Mesenchymal stem cell (in vitro differentiated cells and primary cell): Measurements from ENCODE around the gene NOP9.
A peak's percentile ranks its signal among the peaks of the same experiment; 100 is the strongest.

ENCODE experiments used
- DNase-seq: peaks from one replicate; pipeline ENCODE4 v3.0.0-alpha.2; 2013
- H2AFZ ChIP-seq: one replicate; pipeline ENCODE4 v1.6.1; 2013; ENCODE audit warnings: low read depth, mild to moderate bottlenecking, control low read depth, inconsistent platforms, low read length, moderate library complexity
- H2AK5ac ChIP-seq: 2 replicates; pipeline ENCODE4 v1.6.1; 2013; ENCODE audit warnings: low read length, moderate library complexity, mild to moderate bottlenecking, inconsistent platforms; ENCODE audit not compliant: severe bottlenecking
- H2BK120ac ChIP-seq: one replicate; pipeline ENCODE4 v1.6.1; 2013; ENCODE audit warnings: low read depth, mild to moderate bottlenecking, inconsistent platforms, low read length, moderate library complexity
- H2BK12ac ChIP-seq, 2 experiments: one replicate each; pipeline ENCODE4 v1.6.1; 2013; ENCODE audit warnings: inconsistent platforms in 2 of 2, low read length in 2 of 2, mild to moderate bottlenecking in 2 of 2, moderate library complexity in 2 of 2, control low read depth in 1 of 2
- H2BK15ac ChIP-seq: one replicate; pipeline ENCODE4 v1.6.1; 2013; ENCODE audit warnings: mild to moderate bottlenecking, low read depth, inconsistent platforms; ENCODE audit not compliant: poor library complexity, severe bottlenecking
- H2BK5ac ChIP-seq: 2 replicates; pipeline ENCODE4 v1.6.1; 2013; ENCODE audit warnings: low read depth, mild to moderate bottlenecking, low read length, control low read depth, inconsistent platforms; ENCODE audit not compliant: poor library complexity, severe bottlenecking
- H3K14ac ChIP-seq, 2 experiments: one replicate each; pipeline ENCODE4 v1.6.1; 2013; ENCODE audit warnings: inconsistent platforms in 2 of 2, low read length in 2 of 2, control low read depth in 1 of 2, mild to moderate bottlenecking in 1 of 2, moderate library complexity in 1 of 2
- H3K18ac ChIP-seq, 2 experiments: one replicate each; pipeline ENCODE4 v1.6.1; 2013; ENCODE audit warnings: inconsistent platforms in 2 of 2, low read length in 2 of 2, control low read depth in 1 of 2, low read depth in 1 of 2, mild to moderate bottlenecking in 1 of 2
- H3K23ac ChIP-seq, 2 experiments: one replicate each; pipeline ENCODE4 v1.6.1; 2013; ENCODE audit warnings: inconsistent platforms in 2 of 2, low read length in 2 of 2, mild to moderate bottlenecking in 2 of 2, moderate library complexity in 2 of 2, control low read depth in 1 of 2
- H3K27ac ChIP-seq: 2 replicates; pipeline ENCODE4 v1.5.1; 2013; ENCODE audit warnings: mild to moderate bottlenecking, moderate library complexity, low read length, control low read depth, inconsistent platforms; ENCODE audit not compliant: poor library complexity, severe bottlenecking
- H3K27me3 ChIP-seq, 2 experiments: 2 replicates each; pipeline versions ENCODE4 v1.6.1 to v1.7.0; 2013; ENCODE audit warnings: low read length in 2 of 2, mild to moderate bottlenecking in 2 of 2, moderate library complexity in 2 of 2, control low read depth in 1 of 2, inconsistent platforms in 1 of 2; ENCODE audit not compliant: control insufficient read depth in 1 of 2, insufficient read depth in 1 of 2
- H3K36me3 ChIP-seq, 2 experiments: 2 replicates each; pipeline versions ENCODE4 v1.6.1 to v1.7.0; 2013; ENCODE audit warnings: low read length in 2 of 2, control low read depth in 1 of 2, inconsistent platforms in 1 of 2, low read depth in 1 of 2, mild to moderate bottlenecking in 1 of 2; ENCODE audit not compliant: insufficient read depth in 2 of 2, control insufficient read depth in 1 of 2
- H3K4ac ChIP-seq, 2 experiments: one replicate each; pipeline ENCODE4 v1.6.1; 2013; ENCODE audit warnings: inconsistent platforms in 2 of 2, low read length in 2 of 2, mild to moderate bottlenecking in 2 of 2, moderate library complexity in 2 of 2, control low read depth in 1 of 2, low read depth in 1 of 2
- H3K4me1 ChIP-seq: 2 replicates; pipeline ENCODE4 v1.6.1; 2013; ENCODE audit warnings: low read depth, low read length, control low read depth; ENCODE audit not compliant: control insufficient read depth, insufficient read depth
- H3K4me2 ChIP-seq: 2 replicates; pipeline ENCODE4 v1.6.1; 2013; ENCODE audit warnings: low read length, mild to moderate bottlenecking, inconsistent platforms; ENCODE audit not compliant: poor library complexity, severe bottlenecking
- H3K4me3 ChIP-seq, 2 experiments: 2 replicates each; pipeline versions ENCODE4 v1.5.1 to v1.7.0; 2013; ENCODE audit warnings: low read length in 2 of 2, mild to moderate bottlenecking in 2 of 2, control low read depth in 1 of 2, low read depth in 1 of 2; ENCODE audit not compliant: insufficient read depth in 1 of 2
- H3K79me1 ChIP-seq: replicated peaks from 2 replicates; pipeline ENCODE4 v1.6.1; 2013; ENCODE audit warnings: mild to moderate bottlenecking, control low read depth, low read length, inconsistent platforms; ENCODE audit not compliant: poor library complexity, severe bottlenecking
- H3K9ac ChIP-seq: 2 replicates; pipeline ENCODE4 v1.7.0; 2013; ENCODE audit warnings: mild to moderate bottlenecking, low read length, moderate library complexity
- H3K9me3 ChIP-seq: 2 replicates; pipeline ENCODE4 v1.7.0; 2013; ENCODE audit warnings: mild to moderate bottlenecking, low read length; ENCODE audit not compliant: control insufficient read depth
- H4K8ac ChIP-seq: one replicate; pipeline ENCODE4 v1.6.1; 2013; ENCODE audit warnings: inconsistent platforms, mild to moderate bottlenecking, low read length, moderate library complexity
- H4K91ac ChIP-seq: one replicate; pipeline ENCODE4 v1.6.1; 2013; ENCODE audit warnings: mild to moderate bottlenecking, low read length, inconsistent platforms
- WGBS: methylation state at CpG from one replicate; pipeline ENCODE4 v1.1.7; 2013; ENCODE audit warnings: mixed read lengths; 5-methylcytosine and 5-hydroxymethylcytosine counted together

NOP9 gene

GRCh38 chr14:24269910-24270536 lies 29.6 kb upstream of the NOP9 start:
- H3K9ac ChIP-seq, result no peak overlapping the region
- no peak overlapping the region for H3K4me3 ChIP-seq
- peak overlapping the region; percentile 38 for H4K8ac ChIP-seq
- no peak overlapping the region for H2BK120ac ChIP-seq
- DNase-seq, result no peak
- H2BK12ac ChIP-seq, result peak overlapping the region in 1 of 2 experiments; percentile 27
- H3K23ac ChIP-seq, result no peak overlapping the region
- no peak overlapping the region for H3K18ac ChIP-seq
- no peak overlapping the region for H2AK5ac ChIP-seq
- H2BK15ac ChIP-seq, result no peak overlapping the region
- no peak overlapping the region for H2BK5ac ChIP-seq
- no peak overlapping the region for H3K14ac ChIP-seq
- H2AFZ ChIP-seq, result no peak overlapping the region
- H3K36me3 ChIP-seq, result peaks cover 51 to 54% of the 10 kb centered on the region in 2 experiments
- no peaks in the 10 kb centered on the region for H3K9me3 ChIP-seq
- no peak overlapping the region for H4K91ac ChIP-seq
- no peaks in the 10 kb centered on the region for H3K27me3 ChIP-seq
- H3K27ac ChIP-seq, result no peak overlapping the region
- WGBS, result 96% methylated on average over 14 of the region's 14 CpGs
- peaks cover 9% of the 10 kb centered on the region for H3K4me1 ChIP-seq
- H3K79me1 ChIP-seq, result peaks cover 30% of the 10 kb centered on the region
- no peak overlapping the region for H3K4me2 ChIP-seq
- no peak overlapping the region for H3K4ac ChIP-seq

- no peak overlapping the region for H3K23ac ChIP-seq
- no peak overlapping the region for H3K14ac ChIP-seq
- peak overlapping the region in 1 of 2 experiments; percentile 47 for H3K4ac ChIP-seq
- peak overlapping the region in 1 of 2 experiments; percentile 10 for H2BK12ac ChIP-seq
- peaks cover 33% of the 10 kb centered on the region for H3K79me1 ChIP-seq
- no peaks in the 10 kb centered on the region for H3K9me3 ChIP-seq
- peak overlapping the region; percentile 87 for H4K91ac ChIP-seq
- H3K18ac ChIP-seq, result peak overlapping the region in 1 of 2 experiments; percentile 97
- H3K9ac ChIP-seq, result peak overlapping the region; percentile 100
- peak overlapping the region; percentile 88 for H4K8ac ChIP-seq
- 43% methylated on average over 13 of the region's 13 CpGs for WGBS
- no peaks in the 10 kb centered on the region for H3K27me3 ChIP-seq
- no peak overlapping the region for H2BK5ac ChIP-seq
- peaks cover 45 to 48% of the 10 kb centered on the region in 2 experiments for H3K36me3 ChIP-seq
- peak overlapping the region; percentile 84 to 98 for H3K4me3 ChIP-seq
- no peak overlapping the region for H2AK5ac ChIP-seq
- H3K27ac ChIP-seq, result peak overlapping the region; percentile 90
- peaks cover 9% of the 10 kb centered on the region for H3K4me1 ChIP-seq
- peak overlapping the region; percentile 91 for H2AFZ ChIP-seq
- peak overlapping the region; percentile 4 for H2BK15ac ChIP-seq
- no peak overlapping the region for H2BK120ac ChIP-seq
- H3K4me2 ChIP-seq, result peak overlapping the region; percentile 78
- DNase-seq, result no peak
Observed at GRCh38 chr14:24270537-24271133, 29.0 kb upstream of the NOP9 start.

- peak within 1 kb of the TSS; percentile 91 for H2AFZ ChIP-seq
- peak within 1 kb of the TSS; percentile 100 for H3K9ac ChIP-seq
- peaks cover 40 to 41% of the 10 kb centered on the region in 2 experiments for H3K36me3 ChIP-seq
- DNase-seq, result peak; percentile 85
- H4K91ac ChIP-seq, result peak within 1 kb of the TSS; percentile 97
- H3K79me1 ChIP-seq, result peaks cover 35% of the 10 kb centered on the region
- peak within 1 kb of the TSS; percentile 100 for H4K8ac ChIP-seq
- peak within 1 kb of the TSS in 1 of 2 experiments; percentile 77 for H3K23ac ChIP-seq
- no peaks in the 10 kb centered on the region for H3K27me3 ChIP-seq
- peak within 1 kb of the TSS; percentile 89 to 93 for H3K4ac ChIP-seq
- H2BK12ac ChIP-seq, result peak within 1 kb of the TSS in 1 of 2 experiments; percentile 10
- H2BK5ac ChIP-seq, result peak within 1 kb of the TSS; percentile 89
- H3K27ac ChIP-seq, result peak within 1 kb of the TSS; percentile 90
- H2BK15ac ChIP-seq, result peak within 1 kb of the TSS; percentile 91
- WGBS, result 0% methylated on average over 46 of the region's 61 CpGs
- peak within 1 kb of the TSS; percentile 84 to 98 for H3K4me3 ChIP-seq
- H3K4me1 ChIP-seq, result peaks cover 8% of the 10 kb centered on the region
- peak within 1 kb of the TSS; percentile 97 to 98 for H3K18ac ChIP-seq
- H3K4me2 ChIP-seq, result peak within 1 kb of the TSS; percentile 88
- no peaks in the 10 kb centered on the region for H3K9me3 ChIP-seq
- no peak within 1 kb of the TSS for H2AK5ac ChIP-seq
- H3K14ac ChIP-seq, result peak within 1 kb of the TSS in 1 of 2 experiments; percentile 95
- peak within 1 kb of the TSS; percentile 97 for H2BK120ac ChIP-seq
Observed at GRCh38 chr14:24271134-24271833, 28.4 kb upstream of the NOP9 start, which contains the start of gene RABGGTA. Gene RABGGTA (minus strand): TSS chr14:24271597. CDS start chr14:24271115, 482 bp downstream.

- Histone ChIP-seq H4K91ac (peak overlapping the region; percentile 77), H3K9ac (peak overlapping the region; percentile 100), H3K4me2 (peak overlapping the region; percentile 88), H2AFZ (peak overlapping the region; percentile 72), H3K18ac (peak overlapping the region in 1 of 2 experiments; percentile 89), H3K4me3 (peak overlapping the region; percentile 84 to 98), H3K4me1 (peaks cover 6% of the 10 kb centered on the region), H3K4ac (peak overlapping the region in 1 of 2 experiments; percentile 22), H2AK5ac (no peak overlapping the region), H4K8ac (peak overlapping the region; percentile 100), H2BK12ac (no peak overlapping the region), H3K23ac (no peak overlapping the region), H2BK15ac (no peak overlapping the region), H3K36me3 (peaks cover 34 to 35% of the 10 kb centered on the region in 2 experiments), H3K27me3 (no peaks in the 10 kb centered on the region), H2BK120ac (no peak overlapping the region), H3K9me3 (no peaks in the 10 kb centered on the region), H3K27ac (no peak overlapping the region), H3K79me1 (peaks cover 38% of the 10 kb centered on the region), H2BK5ac (no peak overlapping the region), H3K14ac (no peak overlapping the region)
- 14% methylated on average over 3 of the region's 3 CpGs for WGBS
- DNase-seq, result no peak
Observed at GRCh38 chr14:24271834-24272263, 27.8 kb upstream of the NOP9 start.
